Articular chondrocyte of knee joint (primary cell): ENCODE measurements around the gene MAGEC1. TPM values are rescaled to one million over a fixed set of nuclear protein-coding genes. Genes with fewer than 3 reads are reported as not detected.

Experiments
- total RNA-seq: library from RNA; depleted of rRNA; stranded (reverse); fragments of >200 nt; gene quantifications from 2 replicates; pipeline ENCODE4 v1.2.3, GENCODE V29; 2012

The MAGEC1 gene, protein sequence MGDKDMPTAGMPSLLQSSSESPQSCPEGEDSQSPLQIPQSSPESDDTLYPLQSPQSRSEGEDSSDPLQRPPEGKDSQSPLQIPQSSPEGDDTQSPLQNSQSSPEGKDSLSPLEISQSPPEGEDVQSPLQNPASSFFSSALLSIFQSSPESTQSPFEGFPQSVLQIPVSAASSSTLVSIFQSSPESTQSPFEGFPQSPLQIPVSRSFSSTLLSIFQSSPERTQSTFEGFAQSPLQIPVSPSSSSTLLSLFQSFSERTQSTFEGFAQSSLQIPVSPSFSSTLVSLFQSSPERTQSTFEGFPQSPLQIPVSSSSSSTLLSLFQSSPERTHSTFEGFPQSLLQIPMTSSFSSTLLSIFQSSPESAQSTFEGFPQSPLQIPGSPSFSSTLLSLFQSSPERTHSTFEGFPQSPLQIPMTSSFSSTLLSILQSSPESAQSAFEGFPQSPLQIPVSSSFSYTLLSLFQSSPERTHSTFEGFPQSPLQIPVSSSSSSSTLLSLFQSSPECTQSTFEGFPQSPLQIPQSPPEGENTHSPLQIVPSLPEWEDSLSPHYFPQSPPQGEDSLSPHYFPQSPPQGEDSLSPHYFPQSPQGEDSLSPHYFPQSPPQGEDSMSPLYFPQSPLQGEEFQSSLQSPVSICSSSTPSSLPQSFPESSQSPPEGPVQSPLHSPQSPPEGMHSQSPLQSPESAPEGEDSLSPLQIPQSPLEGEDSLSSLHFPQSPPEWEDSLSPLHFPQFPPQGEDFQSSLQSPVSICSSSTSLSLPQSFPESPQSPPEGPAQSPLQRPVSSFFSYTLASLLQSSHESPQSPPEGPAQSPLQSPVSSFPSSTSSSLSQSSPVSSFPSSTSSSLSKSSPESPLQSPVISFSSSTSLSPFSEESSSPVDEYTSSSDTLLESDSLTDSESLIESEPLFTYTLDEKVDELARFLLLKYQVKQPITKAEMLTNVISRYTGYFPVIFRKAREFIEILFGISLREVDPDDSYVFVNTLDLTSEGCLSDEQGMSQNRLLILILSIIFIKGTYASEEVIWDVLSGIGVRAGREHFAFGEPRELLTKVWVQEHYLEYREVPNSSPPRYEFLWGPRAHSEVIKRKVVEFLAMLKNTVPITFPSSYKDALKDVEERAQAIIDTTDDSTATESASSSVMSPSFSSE
- not detected in 2 replicates for total RNA-seq

DNA sequence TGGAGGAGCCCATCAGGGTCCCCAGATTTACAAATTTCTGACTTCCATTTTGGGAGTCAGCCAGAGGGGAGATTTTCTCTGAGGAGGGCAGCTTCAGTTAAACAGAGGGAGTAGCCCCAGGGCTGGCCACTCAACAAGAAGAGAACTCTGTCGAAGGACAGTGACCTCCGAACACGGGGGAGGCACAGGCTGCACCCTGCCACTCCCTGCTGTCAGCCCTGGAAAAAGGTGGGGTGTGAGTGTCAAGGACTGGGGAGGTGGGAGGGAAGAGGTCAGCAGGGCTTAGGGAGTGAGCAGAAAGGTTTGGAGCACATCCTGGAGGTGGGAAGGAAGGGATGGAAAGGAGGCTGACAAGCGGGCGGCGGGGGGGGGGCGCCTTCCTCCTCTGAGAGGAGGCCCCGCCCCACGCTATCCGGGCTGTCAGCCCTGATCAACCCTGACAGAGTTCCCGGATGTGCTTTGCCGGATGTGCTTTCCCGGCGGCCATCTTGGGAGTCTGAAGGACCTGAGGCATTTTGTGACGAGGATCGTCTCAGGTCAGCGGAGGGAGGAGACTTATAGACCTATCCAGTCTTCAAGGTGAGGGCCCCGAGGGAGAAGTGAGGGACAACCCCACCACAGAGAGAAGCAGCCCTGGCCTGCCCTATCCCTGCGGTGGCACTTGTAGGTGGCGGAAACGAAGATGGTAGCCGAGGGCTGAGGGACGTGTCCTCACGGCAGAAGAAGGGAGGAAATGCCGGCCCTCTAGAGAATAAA is at the start of gene MAGEC1:
MAGEC1 (plus strand) TSS at position 495 of the 756 bp plus-strand sequence. CDS start 1,179 bp downstream, outside the sequence.

Other genes starting within 250 kb of the MAGEC1 start
- not detected in 2 replicates for gene SPANXD, start 205.2 kb upstream of the MAGEC1 start, total RNA-seq
- gene MAGEC3, start 65.6 kb upstream of the MAGEC1 start, total RNA-seq, result not detected in 2 replicates